Loucy (cell line): ENCODE data around the gene NOX5.

Experiments used
- CTCF ChIP-seq: fragments of 200-600 bp; sonication (generic); conservative IDR thresholded peaks from 2 replicates; pipeline ENCODE4 v1.5.1; 2014; ENCODE audit warnings: mild to moderate bottlenecking, antibody characterized with exemption, low read length
- EZH2phosphoT487 ChIP-seq: fragments of 200-600 bp; IDR thresholded peaks from 2 replicates; pipeline ENCODE4 v1.6.1; 2018; ENCODE audit warnings: antibody characterized with exemption, mild to moderate bottlenecking, moderate library complexity, borderline replicate concordance

GRCh38 chr15:68994149-68994548 lies 20.3 kb upstream of the NOX5 start:
- TF ChIP-seq CTCF (no peak), EZH2phosphoT487 (no peak)
